NAMALWA (cell line): Measurements from ENCODE around the gene USP54.

Experiments
- DNase-seq: peaks from one replicate; pipeline ENCODE4 v3.0.0-alpha.2; 2015; ENCODE audit warnings: low spot score

Gene USP54

DNA sequence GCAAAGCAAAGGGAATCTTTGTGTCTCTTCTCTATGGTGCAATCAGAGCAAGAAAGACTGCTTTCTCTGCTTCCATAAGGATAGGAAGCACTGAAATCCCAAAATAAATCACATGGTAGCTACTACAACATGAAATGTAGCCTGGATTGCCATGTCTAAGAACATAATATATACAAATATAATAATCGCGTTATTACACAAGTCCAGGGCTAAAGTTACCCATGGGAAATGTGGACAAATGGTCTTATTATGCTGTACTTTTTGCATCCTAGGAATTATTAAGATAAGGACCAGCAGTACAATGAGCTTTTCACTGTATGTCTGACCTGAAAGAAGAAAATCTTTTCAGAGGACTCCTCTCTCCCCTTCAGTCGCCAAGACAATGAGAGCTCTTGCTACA lies 71.8 kb downstream of the USP54 start:
- no peak for DNase-seq

DNA sequence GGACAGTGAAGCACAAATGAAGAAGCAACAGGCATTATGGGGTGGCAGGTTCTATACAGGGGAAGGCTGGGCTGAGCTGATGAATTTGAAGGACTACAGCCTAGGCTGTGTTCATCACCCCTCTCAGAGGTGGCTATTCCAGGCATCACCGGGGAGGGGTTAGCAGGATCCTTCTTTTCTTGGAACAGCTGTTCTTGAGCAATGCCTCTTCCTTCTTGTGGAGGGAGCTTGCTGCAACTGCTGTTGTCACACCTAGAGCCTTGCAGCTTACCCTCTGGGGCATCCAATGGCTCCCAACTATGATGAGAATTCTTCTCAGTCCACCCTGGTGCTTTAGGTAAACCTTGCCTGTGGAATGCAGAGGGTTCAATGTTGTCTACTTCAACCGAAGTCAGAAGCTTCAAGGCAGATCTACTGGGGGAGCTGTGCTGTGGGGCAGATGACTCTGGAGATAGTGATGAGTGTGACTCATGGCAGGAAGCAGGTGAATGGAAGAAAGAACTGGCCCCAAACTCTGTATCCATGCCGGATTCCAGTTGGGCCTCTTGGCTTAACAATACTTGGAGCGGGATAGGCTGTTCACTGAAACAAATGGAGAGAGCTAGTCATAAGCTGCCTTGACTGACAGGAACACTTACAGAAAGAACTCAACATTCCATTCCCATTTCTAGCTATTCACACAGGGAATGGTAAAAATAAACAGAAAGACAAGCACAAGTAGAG lies 73.8 kb downstream of the USP54 start:
- DNase-seq, result no peak

DNA sequence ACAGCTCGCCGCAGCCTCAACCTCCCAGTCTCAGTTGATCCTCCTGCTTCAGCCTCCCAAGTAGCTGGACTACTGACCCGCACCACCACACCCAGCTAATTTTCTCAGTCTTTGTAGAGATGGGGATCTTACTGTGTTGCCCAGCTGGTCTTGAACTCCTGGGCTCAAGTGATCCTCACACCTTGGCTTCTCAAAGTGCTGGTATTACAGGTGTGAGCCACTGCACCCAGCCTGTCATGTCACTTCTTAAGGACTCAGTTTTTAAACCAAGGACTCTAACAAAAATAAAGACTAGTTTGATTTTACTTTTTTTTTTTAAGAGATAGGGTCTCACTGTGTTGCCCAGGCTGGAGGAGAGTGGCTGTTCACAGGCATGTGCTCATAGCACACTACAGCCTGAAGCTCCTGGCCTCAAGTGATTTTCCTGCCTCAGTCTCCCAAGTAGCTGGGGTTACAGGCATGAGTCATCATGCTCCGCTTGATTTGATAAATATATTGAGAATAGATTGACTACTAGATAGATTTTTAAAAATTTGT lies 78.9 kb downstream of the USP54 start:
- no peak for DNase-seq

DNA sequence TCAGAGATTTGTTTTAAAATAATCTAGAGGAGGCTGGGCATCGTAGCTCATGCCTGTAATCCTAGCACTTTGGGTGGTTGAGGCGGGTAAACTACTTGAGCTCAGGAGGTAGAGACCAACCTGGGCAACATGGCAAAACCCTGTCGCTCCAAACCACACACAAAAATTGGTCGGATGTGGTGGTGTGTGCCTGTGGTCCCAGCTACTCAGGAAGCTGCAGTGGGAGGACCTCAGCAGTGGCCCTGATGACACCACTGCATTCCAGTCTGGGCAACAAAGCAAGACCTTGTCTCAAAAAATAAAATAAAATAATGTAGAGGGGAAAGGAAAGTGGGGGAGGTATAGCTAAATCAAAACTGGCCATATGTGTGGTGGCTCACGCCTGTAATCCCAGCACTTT lies 81.4 kb downstream of the USP54 start:
- DNase-seq, result no peak

DNA sequence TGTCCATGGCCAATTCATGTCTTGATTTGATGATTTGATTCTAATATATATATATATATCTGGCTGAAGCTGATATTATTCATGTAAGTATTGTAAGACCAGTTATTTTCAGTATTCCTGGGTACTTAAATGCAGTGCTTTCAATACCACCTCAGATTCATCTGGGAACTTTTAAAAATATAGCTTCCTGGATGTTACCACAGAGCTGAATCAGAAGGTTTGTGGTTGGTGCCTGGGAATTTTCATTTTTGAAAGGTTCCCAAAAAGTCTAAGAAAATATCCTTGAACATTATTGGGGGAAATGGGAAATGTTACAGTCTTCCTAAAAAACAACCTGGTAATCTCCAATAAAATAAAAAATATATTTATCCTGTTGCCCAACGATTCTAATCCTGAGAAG lies 84.7 kb downstream of the USP54 start:
- DNase-seq, result no peak

DNA sequence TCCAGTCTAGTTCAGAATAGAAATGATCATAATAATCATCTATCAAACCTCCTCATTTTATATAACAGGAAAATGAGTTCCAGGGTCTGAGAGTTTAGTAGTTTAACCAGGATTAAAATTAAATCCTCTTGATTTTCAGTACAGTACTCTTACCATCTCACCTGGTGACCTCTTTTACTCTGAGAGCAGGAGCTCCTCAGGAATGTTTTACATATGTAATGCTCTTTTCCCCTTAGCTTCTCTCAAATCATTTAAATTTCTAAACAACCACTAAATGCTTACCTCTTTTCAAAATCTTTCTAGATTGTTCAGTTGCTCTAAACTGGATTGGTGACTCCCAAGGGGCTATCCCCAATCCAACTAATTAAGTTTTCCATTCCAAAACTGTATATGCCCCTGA lies 85.1 kb downstream of the USP54 start:
- no peak for DNase-seq

DNA sequence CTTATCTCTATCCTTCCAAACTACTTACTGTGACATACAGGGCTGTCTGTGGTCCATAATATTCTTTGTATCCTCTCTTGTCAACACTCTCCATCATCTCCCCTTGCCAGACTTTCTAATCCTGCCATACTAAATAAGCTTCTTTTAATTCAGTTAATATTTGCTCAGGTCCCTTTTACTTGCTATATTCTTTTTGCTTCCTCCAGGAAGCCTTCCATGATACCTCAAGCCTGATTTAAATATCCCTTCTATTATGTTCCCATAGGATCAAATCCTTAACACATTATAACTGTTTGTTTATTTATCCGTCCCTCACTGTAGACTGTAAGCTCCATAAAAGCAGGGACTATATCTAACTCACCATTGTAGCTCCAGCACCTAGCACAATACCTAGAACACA lies 88.1 kb downstream of the USP54 start:
- DNase-seq, result no peak

DNA sequence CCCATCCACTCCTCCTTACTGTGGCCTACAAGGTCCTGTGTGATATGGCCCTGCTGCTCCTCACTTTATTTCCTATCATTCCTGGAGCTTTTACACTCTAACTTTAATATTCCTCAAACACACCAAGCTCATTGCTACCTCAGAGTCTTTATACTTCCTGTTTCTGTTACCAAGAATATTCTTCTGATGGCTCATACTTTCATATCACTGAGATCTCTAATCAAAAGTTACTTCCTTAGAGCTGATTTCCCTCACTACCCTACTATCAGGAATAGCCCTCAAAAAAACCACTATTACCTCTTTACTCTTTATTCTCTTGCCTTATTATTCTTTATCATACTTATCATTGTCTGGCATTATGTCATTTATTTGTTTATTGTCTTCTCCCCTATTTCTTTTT lies 89.5 kb downstream of the USP54 start:
- peak; percentile 2 for DNase-seq

DNA sequence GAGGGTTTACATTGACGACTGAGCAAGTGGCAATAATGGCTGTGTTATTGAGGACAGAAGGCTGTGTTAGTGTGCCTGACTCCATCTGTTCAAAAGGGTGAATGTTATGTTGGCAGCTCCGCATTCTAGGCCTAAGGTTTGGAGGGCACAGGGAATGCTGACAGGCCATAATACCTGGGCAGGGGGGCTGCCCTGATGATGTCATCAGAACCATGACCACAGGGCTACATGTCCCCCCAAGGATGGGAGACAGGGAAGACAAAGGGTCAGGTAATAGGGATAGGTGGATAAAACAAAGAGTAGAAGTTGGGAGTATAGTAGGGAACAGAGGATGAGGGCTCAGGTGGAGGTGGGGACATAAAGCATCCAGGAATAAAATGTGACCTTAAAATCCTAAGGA lies 93.5 kb downstream of the USP54 start:
- no peak for DNase-seq

DNA sequence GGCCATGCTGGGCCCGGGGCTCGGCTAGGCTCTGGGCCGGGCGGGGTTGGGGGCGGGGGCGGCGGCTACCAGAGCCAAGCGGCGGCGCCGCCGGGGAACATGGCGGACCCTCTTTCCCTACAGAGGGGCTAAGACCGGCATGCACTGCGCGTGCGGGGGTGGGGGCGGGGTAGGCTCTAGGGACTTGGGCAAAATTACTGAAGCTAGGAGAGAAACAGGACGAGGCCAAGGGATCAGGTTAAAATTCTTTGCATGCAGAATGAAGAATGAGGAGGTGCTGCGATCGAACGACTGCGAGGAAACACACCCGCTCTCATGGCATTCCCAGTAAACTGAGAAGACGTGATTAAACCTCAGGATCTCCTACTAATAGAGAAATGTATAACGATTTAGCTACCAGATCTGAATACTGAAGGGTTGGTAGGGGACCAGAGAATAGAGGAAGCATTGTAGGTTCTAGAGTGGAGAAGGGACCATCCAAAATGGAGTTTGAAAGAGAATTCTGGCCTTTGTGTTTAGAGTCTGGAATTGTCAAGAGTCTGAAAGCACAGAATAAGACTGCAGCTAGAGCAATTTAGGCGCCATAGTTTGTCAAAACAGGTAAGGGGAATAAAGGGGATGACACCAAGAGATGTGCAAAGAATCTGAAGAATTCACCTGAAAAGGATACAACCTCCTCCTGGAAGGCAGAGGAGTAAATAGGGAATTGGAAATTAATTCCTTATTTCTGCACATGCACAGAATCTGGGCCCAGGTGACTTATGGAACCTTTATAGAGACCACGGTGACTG lies 95.1 kb downstream of the USP54 start, which contains the start of gene PPP3CB:
Gene PPP3CB (minus strand): TSS at position 141 of the 791 bp plus-strand sequence. CDS start 135 bp downstream, at position 6.
- peak; percentile 85 for DNase-seq

DNA sequence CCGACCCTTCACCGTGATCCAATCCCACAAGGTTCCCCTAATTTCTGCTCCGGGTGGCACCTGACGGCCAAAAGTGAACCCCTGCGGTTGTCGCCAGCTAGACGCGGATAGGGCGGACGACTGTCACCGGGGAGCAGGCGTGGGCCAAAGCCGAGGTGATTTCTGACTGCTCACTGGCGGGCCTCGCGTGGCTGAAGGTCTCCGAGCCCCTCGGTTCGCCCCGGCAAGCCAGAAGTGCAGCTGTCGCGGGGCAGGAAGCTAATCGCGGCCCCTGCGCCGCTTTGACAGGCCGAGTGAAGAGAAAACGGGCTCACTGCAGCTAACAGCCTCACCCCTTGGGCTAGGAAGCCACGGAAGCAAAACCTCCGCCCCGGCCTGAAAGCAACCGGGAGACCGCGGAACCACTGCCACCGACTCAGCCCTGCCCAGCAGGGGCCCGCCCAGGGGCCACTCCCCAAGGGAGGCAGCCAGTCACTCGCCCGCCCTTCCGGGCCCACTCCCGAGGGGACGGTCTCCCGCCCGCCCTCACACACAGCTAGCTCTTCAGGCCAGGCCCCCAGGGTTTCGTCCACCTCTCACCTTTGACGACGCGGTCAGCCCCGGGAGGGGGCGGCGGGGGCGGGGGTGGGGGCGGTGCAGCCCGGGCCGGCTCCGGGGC lies 95.8 kb downstream of the USP54 start:
- peak; percentile 72 for DNase-seq

DNA sequence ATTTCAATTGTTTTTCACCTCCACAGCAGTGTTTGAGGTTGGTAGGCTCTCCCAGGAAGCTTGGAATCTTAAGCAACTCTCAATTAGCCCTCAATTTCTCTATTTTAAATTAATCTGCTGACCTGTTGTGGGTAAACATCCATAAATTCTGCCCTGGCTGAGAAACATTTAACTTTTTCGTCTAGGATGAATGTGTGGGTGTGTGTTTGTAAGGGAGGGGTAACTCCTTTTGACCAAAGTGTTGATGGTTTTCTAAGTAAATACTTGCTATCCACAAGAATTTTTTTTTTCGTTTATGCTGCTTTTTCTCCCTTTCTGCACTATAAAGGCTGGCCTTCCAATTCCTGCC lies 96.3 kb downstream of the USP54 start:
- no peak for DNase-seq

DNA sequence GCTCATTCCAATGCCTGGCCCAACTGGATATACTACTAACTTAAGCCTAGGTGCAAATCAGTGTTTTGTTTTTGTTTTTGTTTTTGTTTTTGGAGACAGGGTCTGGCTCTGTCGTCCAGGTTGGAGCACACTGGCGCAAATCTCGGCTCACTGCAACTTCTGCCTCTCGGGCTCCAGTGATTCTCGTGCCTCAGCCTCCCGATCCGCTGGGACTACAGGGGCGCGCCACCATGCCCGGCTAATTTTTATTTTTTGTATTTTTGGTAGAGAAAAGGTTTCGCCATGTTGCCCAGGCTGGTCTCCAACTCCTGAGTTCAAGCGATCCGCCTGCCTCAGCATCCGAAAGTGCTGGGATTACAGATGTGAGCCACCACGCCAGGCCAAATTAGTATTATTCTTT lies 96.9 kb downstream of the USP54 start:
- no peak for DNase-seq

DNA sequence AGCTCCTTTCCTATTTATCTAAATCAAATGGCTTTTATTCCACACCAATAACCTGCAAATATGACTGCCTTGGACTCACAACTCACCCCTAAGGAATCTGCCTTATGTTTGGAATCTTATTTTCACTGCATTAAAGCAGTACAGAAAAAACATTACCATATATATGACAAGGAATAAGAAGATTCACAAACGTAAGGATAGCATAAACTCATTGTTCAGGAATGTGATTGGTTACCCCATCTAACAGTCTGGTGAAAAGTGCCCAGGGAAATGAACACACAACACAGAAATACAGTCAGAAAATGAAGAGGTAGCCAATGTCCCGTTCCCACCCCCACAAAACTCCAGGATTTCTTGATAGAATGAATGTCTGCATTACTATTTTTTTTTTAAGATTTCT lies 97.4 kb downstream of the USP54 start:
- DNase-seq, result no peak

DNA sequence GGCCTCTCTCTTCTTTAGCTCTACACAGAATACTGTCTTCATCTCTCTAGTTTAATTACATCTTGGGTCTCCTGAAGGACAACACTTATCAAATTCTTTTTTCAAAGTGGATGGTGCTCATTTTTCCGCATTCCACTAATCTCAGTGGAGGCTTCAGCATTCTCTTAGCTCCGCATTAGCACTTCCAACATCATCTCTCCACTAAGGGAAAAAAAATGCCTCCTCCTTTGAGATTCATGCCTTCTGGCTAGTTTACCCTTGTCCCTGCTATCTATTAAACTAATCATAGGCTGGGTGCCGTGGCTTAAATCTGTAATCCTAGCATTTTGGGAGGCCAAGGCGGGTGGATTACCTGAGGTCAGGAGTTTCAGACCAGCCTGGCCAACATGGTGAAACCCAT lies 104.5 kb downstream of the USP54 start:
- DNase-seq, result no peak

DNA sequence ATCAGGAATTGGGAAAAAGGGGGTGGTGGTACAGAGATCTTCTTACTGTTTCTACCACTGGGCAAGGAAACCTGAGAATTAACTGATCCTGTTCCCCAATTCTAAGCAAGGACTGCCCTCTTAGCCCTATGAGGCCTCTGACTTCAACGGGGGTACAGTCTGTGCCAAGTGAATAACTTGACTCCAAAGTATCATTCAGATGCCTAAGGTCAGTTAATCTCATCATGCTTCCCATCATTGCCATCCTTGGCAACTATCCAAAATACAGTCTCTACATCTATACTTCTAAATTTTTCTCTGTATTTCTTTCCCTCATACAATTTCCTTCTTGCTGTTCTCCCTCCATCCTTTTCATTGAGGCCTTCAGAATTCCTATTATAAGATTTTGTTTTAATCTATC lies 105.8 kb downstream of the USP54 start:
- no peak for DNase-seq

DNA sequence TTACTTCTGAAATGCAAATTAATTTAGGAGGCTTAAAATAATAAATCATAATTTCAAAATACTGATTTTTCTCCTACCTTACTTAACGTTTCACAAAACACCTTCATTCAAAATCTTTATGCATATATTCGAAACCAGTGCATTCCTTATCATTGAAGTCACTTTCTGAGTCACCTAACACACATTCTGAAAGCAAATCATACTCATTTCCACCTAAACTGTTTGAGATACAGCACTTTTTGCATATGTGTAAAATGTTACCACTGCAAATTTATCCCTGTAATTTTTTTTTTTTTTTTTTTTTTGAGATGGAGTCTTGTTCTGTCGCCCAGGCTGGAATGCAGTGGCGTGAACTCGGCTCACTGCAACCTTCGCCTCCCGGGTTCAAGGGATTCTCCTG lies 111.0 kb downstream of the USP54 start:
- no peak for DNase-seq

DNA sequence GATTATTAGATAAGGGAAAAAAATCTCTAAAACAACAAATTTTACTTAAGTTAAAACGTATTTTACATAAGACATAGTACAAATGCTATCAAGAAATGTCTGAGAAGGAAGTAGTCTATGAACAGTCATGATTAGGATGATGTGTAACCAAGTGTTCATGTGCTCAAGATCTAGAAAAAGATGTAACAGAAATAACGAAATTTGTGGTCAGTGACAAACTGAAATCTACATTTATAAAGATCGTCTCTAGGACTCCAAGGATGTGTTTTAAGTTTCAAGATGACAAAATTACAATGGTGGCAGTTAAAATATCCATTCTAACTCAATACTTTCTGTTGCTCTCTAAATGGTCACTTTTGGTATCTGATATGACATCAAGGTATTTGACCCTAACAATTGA lies 112.5 kb downstream of the USP54 start:
- DNase-seq, result no peak

DNA sequence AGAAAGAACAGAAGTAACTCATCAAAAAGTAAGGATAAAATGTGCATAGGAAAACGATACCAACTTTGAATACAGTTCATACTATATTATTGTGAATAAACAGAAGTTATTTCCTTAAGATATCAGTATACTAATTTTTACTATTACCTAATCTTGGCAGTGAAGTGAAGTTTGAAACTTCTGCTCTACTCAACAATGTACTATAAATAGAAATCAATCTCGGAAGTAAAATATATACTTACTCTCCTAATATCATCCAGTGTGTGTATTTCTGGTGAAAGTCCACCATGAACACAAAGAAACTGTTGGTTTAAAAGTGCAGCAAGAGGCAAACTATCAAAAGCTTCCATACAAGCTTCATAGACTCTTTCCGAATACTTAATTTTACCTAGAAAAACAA lies 119.9 kb downstream of the USP54 start:
- DNase-seq, result no peak

DNA sequence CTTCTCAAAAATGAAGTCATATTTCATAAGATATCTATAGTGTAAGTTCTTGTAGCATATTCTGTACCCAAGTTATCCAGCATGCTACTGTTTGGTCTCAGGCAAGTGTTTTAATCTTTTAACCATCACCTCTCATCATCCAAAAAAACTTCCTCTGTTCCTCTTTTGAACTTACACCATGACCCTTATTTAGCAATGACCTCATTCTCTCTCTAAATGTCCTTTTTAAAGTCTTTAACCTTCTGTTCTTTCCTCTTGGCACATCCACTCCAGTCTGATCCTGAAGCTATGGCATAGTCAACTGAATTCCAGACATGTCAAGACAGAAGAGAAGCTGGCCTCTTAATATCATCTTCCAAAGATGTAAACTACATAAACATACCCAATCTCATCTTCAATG lies 121.6 kb downstream of the USP54 start:
- DNase-seq, result no peak

DNA sequence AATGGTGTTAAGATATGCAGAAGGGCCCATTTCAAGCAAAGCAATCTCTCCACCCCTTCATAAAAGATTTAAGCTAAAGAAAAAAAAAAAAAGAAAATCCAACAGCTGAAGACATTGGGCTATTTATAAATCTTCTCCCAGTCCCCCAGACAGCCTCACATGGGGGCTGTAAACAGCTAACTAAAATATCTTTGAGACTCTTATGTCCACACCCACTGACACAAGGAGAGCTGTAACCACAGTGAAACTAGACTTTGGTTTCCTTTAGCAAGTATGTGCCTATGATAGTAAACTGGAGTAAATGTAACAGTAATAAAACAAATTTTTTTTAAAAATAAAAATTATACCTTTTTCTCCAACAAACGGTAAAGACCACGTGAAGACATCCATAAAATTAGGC lies 123.9 kb downstream of the USP54 start:
- DNase-seq, result no peak

DNA sequence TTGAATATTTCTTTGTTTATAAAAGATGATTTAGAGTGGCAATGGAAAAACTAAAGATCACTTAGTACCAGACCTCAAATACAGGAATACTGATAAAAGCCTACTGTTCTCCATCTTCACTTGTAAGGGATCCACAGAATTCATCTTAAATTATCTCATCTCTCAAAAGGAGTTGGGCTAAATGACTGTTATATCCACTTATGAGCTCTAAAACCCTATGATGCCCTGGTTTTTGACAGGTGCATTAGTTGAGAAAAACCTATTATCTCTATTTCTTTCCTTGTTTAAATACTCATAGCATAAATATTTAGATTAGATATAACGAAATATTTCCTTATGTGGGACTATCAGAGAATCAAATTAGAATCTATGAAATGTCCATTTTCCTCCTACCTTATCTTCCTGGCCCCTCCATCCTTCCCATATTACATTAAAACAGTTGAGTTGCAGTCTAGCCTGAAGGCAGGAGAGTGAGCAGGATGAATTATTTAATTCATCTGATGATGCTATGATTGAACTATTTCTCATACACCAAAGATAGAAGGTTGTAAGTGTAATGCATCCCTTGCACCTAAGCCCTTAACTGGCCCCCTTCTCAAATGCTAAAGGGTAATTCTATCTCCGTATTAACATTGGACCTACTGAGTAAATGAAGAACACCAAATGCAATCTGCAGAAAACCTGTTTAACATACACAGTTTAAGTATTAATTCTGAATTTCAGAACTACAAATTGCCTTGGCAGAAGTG lies 125.0 kb downstream of the USP54 start:
- no peak for DNase-seq
